IMR-90 (cell line): ENCODE data around the gene OVCH2.

Experiments used
- USF2 ChIP-seq: fragments of 150-350 bp; IDR thresholded peaks from 2 replicates; pipeline ENCODE4 v1.6.1; 2017; ENCODE audit warnings: mild to moderate bottlenecking, antibody characterized with exemption, low read length, low read depth
- TF ChIP-seq, protein P1 (sequence below): conservative IDR thresholded peaks from 2 replicates; pipeline ENCODE4 v1.5.1; 2012; ENCODE audit warnings: mild to moderate bottlenecking, low read depth, low read length, improper control_type of control experiment

DNA sequence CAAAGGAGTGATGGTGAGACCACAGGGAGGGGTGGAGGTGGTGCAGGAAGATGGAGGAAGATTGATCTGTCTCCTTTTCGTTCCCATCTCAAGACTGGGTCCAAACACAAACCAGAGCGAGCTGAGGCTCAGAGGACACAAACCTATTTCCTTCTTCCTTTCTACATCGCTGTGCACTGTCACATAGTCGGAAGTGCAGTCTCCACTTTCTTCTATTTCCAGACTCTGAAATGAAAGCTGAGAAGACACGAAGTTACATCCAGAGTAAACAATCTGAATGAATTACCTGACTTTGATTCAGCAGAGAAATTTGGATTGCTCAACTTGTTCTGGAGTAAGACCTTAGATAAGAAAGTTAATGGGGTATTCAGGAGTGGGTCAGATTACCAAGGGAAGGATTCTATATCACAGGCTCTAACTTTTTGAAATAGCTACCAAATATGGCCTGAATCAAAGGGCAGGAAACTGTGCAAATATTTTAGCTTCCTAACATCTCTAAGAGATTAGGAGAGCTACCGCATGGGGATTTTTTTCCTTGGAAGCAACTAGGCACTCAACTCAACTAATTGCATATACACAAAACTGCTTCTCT is 14.4 kb downstream of the OVCH2 start:
- TF ChIP-seq, protein P1, sequence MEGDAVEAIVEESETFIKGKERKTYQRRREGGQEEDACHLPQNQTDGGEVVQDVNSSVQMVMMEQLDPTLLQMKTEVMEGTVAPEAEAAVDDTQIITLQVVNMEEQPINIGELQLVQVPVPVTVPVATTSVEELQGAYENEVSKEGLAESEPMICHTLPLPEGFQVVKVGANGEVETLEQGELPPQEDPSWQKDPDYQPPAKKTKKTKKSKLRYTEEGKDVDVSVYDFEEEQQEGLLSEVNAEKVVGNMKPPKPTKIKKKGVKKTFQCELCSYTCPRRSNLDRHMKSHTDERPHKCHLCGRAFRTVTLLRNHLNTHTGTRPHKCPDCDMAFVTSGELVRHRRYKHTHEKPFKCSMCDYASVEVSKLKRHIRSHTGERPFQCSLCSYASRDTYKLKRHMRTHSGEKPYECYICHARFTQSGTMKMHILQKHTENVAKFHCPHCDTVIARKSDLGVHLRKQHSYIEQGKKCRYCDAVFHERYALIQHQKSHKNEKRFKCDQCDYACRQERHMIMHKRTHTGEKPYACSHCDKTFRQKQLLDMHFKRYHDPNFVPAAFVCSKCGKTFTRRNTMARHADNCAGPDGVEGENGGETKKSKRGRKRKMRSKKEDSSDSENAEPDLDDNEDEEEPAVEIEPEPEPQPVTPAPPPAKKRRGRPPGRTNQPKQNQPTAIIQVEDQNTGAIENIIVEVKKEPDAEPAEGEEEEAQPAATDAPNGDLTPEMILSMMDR: no peak
- TF ChIP-seq USF2: no peak
